HG02571 (cell line): ENCODE results near the gene PPARG.
"Not testable (repeated sequence)": the region's sequence is repeated elsewhere in the genome, so short reads cannot be mapped to it uniquely, and the experiment has no call there.

ENCODE experiments used
- ATAC-seq: cut with Tn5 transposase; IDR thresholded peaks from one replicate; pipeline ENCODE4 v1.9.1; 2021; ENCODE audit warnings: mild to moderate bottlenecking, moderate library complexity; ENCODE audit not compliant: unreplicated experiment

Gene PPARG

DNA sequence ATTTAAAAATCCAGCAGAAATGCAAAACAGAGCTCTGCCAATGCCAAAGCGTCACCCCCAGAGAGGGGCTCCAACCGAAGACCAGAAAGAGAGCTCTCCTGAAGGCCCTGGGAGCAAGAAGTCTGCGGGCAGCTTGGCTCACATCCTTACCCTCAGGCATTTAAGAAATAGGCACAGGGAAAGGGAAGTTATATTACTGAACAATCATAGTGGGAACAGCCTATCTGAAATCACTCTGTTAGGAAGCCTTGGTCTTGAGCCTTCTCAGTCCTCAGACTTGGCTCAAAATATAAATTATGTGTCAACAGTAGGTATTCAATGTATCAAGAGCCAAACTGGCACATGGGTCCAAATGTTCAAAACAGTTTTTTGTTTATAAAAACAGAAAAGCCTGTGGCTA lies 10.3 kb upstream of the PPARG start:
- no peak for ATAC-seq

DNA sequence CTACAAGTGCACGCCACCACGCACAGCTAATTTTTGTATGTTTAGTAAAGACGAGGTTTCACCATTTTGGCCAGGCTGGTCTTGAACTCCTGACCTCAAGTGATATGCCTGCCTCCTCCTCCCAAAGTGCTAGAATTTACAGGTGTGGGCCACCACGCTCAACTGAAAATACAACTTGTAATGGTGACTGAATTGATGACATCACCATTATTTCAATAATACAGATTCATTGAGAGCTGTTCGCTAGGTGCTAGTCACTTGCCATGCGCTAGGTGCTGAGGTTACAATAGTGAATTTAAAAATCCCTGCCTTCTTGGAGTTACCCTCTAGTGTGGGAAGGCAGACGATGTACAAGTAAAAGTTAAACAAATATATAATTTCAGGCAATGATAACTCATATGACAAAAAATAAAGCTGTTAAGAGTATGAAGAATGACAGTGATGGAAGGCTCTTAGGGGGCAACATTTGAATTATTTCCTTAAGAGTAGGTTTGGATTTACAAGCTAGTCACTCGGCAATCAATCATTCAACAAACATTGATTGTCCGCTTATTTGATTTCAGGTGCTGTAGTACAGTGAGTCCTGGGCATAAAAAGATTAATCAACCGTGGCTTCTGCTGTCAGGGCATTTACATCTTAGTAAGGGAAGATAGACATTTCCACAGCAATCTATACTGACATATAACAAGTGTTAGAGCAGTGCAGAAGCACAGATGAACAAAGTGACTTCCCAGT lies 9.1 kb upstream of the PPARG start:
- ATAC-seq, result no peak

DNA sequence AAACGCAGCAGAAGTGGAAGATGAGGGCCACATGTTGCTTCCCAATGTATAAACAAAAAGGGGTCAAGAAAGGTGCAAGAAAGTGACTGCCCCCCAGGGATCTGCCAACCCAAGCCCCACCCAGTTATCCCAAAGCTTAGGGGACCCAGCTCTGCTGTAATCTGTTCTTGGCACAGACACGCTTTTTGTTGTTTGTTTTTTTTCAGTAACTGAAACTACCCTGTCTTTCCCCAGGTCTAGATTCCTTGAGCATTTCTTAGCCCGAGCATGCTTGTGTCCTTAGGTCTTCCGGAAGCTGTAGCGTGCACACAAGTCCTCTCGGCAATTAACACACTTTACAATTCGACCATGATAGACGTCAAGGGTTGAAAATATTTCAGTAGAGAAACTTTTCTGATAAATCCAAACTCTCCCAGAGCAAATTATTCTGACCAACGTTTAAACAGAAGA lies 8.5 kb upstream of the PPARG start:
- ATAC-seq, result no peak

DNA sequence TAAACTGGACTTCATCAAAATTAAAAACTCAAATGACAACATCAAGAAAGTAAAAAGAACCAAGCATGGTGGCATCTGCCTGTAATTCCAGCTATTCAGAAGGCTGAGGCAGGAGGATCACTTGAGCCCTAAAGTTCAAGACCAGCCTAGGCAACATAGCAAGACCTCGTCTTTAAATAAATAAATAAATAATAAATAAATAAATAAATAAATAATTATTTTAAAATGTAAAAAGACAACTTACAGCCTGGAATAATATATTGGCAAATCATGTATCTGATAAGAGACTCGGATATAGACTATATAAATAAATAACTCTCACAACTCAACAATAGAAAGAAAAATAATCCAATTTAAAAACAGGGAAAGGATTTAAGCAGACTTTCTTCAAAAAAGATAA lies 4.3 kb upstream of the PPARG start:
- no peak for ATAC-seq

DNA sequence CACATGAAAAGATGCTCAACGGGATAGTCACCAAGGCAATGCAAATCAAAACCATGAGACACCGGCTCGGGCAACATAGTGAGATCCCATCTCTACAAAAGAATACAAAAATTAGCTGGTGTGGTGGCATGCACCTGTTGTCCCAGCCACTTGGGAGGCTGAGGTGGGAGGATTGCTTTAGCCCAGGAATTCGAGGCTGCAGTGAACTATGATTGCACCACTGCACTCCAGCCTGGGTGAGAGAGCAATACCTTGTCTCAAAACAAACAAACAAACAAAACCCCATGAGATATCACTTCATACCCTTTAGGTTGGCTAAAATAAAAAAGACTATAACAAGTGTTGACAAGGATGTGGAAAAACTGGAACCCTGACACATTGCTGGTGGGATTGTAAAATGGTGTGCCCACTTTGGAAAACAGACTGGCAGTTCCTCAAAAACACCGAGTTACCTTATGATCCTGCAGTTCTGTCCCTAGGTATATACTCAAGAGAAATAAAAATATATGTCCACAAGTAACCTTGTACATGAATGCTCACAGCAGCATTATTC lies 3.8 kb upstream of the PPARG start:
- ATAC-seq, result no peak

DNA sequence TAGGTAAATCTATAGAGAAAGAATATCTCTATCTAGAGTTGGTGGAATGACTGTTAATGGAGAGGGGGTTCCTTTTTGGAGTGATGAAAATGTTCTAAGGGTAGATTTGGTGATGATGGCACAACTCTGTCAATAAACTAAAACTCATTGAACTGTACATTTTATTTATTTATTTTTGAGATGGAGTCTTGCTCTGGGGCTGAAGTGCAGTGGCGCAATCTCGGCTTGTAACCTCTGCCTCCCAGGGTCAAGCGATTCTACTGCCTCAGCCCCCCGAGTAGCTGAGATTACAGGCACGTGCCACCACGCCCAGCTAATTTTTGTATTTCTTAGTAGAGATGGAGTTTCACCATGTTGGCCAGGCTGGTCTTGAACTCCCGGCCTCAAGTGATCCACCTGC lies 3.1 kb upstream of the PPARG start:
- ATAC-seq, result not testable (repeated sequence)

DNA sequence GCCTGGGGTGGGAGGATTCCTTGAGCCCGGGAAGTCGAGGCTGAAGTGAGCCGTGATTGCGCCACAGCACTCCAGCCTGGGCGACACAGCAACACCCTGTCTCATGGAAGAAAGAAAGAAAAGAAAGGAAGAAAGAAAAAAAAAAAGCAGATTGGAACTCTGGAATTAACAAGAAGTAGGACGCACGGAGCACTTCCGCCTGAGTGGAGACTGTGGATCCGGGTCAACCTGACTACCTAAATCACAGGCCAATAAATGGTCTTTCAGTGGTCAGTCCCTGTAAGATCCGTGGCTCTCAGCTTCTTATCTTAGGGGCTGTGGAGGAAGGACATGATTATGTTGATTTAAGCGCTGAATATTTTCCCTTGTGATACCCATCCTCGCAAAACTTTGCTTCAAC lies 2.4 kb upstream of the PPARG start:
- ATAC-seq, result no peak

DNA sequence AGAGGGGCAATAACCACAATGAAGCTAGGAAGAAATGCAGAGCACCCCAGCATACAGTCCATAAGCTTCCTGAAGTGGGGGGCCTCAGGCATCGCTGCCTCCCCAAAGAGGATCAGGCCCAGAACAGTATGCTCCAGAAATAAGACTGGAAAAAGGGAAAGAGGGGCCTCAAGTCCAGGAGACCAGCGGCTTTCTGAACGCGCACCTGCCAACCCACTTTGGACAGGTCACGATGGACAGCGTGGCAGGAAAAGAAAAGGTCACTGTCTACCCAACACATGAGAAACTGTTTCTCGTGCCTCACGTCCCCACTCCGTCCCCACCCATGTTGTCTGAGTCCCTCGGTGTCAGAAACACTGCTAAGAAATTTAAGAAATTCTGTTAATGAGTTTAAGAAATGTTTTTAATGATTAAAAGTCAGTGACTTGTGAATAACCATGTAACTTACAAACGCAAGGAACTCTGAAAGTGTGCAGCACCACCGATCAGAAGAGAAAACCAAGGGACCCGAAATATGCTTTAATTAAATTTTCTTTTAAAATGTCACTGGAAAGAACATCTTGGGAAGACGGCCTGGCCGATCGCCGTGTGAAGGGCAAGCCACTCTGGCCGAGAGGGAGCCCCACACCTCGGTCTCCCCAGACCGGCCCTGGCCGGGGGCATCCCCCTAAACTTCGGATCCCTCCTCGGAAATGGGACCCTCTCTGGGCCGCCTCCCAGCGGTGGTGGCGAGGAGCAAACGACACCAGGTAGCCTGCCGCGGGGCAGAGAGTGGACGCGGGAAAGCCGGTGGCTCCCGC lies 1.7 kb upstream of the PPARG start:
- no peak for ATAC-seq

DNA sequence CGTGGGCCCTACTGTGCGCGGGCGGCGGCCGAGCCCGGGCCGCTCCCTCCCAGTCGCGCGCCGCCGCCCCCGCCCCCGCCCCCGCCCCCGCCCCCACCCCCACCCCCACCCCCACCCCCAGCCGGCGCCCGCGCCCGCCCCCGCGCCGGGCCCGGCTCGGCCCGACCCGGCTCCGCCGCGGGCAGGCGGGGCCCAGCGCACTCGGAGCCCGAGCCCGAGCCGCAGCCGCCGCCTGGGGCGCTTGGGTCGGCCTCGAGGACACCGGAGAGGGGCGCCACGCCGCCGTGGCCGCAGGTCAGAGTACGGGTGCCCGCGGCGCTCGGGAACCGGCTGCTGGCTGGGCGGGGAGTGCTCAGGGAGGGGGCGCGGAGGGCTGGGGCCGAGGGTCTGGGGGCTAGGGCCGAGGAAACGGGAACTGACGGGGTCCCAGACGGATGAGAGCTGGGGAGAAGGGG lies 1.1 kb upstream of the PPARG start:
- no peak for ATAC-seq

DNA sequence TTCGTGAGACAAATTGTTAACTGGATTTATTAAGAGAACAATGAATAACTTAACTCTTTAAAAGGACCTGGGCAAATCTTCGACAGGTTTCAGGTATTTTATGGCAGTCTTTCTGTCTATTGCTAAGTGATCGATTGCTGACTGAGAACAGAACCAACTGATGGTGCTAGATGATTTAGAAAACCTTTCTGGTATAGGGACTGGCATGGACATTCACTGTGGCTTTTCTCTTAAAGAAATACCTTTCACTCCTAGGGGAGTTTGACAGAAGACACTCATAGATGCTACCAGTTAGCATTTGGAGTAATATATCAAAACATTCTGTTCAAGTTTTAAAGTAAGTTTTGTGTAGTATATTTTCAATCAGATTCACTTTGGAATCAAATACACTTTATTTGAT lies 654 bp downstream of the PPARG start:
- ATAC-seq, result no peak

- ATAC-seq, result no peak
Measured at GRCh38 chr3:12292770-12293169, 3.9 kb downstream of the PPARG start.

DNA sequence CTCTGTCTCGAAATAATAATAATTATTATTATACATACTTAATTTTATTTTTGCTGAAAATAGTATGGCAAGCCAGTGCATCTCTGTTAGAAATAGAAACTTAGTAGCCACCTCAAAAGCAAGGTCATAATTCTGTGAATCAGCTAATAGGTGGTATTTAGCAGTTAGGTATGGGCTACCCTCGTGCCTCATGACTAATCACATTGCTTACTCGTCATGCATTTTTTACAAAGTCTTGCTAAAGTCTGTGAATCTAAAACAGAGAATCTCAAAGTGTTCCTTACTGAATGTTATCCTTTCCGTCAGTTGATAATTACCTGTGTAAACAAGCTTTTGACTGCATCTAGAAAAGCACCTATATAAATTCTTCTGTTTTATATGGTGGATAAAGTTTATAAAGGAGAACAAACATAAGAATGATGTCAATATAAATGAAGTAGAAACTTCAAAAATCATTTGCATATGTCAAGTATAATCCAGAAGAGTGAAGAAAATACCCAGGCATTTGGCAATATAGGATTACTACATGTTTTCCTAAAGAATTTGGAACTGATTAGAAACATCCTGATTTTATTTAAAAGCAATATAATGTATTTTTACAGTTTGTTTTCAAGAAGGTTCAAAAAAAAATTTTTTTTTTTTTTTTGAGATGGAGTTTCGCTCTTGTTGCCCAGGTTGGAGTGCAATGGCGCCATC lies 6.2 kb downstream of the PPARG start:
- ATAC-seq, result no peak

GRCh38 chr3:12296511-12296910 lies 7.6 kb downstream of the PPARG start:
- no peak for ATAC-seq

GRCh38 chr3:12299026-12299425 lies 10.2 kb downstream of the PPARG start:
- ATAC-seq, result no peak

GRCh38 chr3:12300137-12300536 lies 11.3 kb downstream of the PPARG start:
- no peak for ATAC-seq

- no peak for ATAC-seq
Measured at GRCh38 chr3:12301031-12301430, 12.2 kb downstream of the PPARG start.

- ATAC-seq, result no peak
Measured at GRCh38 chr3:12301513-12301912, 12.6 kb downstream of the PPARG start.

DNA sequence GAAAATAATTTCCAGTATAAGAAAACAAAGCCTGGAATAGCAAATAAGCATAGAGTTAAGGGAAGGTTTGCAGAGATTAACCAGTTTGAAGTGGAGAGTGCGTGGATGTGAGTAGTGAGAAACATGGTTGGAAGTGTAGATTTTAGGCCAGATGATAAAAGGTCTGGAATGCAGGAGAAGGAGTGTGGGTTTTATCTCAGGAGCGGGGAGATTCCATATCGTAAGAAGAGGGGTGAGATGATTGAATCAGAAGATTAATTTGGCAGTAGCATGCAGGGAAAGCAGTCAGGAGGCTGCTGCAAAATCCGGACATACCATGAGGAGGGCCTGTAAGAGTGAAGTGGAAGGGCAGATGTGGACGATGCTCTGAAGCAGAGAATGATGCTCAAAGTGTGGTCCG lies 13.7 kb downstream of the PPARG start:
- no peak for ATAC-seq

- ATAC-seq, result no peak
Measured at GRCh38 chr3:12303534-12303933, 14.7 kb downstream of the PPARG start.

DNA sequence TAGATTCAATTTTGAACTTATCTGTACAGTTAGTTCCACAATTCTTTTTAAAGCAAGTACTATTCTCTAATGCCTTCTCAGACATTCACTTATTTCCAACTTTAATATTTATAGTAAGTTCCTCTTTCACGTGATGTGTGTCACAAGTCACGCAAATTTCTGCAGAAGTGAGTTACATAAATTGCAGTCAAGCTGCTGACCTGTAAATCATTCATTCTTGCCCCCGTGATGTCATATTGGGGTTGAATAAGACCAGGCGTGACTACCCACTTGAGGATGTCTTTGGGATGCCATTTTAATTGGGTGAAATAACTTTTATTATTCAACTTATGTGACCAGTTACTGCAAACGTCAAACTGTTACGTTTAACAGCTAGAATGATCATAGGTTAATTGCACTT lies 15.1 kb downstream of the PPARG start:
- ATAC-seq, result no peak

DNA sequence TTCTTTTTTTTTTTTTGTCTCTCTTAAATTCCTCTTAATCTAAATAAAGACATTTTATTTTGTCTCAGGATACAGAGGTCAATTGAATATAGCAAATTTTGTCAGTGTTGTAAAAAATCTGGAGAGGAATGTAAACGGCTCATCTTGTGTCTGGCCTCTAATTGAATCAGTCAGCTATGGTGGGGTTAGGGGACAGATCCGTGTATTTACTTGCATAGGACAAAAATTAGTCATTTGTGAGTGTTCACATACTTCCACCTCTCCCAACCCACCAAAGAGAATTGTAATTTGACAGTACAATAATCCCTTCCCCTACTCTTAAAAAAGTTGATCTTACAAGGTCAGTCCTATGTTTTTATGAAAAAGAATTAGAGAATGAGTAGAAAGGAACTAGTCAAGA lies 18.3 kb downstream of the PPARG start:
- ATAC-seq, result no peak
